RWPE1 (cell line): ENCODE data around the gene GDA.

Experiments
- CTCF ChIA-PET: fragments of 350-600 bp; sonication (Branson Sonifier 250); formaldehyde crosslinking; extraction: SDS; loops from one replicate; lab custom pipeline; 2021; lab: Yijun Ruan, JAX
- POLR2A ChIA-PET: fragments of 400-600 bp; formaldehyde crosslinking; extraction: SDS; loops from one replicate; lab custom pipeline; 2020; ENCODE audit warnings: antibody characterized with exemption; ENCODE audit not compliant: low non-redundant PET; lab: Yijun Ruan, JAX
- DNase-seq: peaks from one replicate; pipeline ENCODE4 v3.0.0; 2012; ENCODE audit warnings: low spot score
- H3K27ac ChIP-seq: fragments of 450-650 bp; 2 replicates; pipeline ENCODE4 v1.5.1; 2017
- CTCF ChIP-seq: fragments of 450-650 bp; conservative IDR thresholded peaks from 2 replicates; pipeline ENCODE4 v1.5.1; 2017; ENCODE audit warnings: low read depth, mild to moderate bottlenecking

The GDA gene

GRCh38 chr9:72220589-72220988 lies 71.3 kb downstream of the GDA start:
- CTCF ChIA-PET = no interaction called here
- POLR2A ChIA-PET = no interaction called here
- no peak for TF ChIP-seq CTCF
- H3K27ac ChIP-seq = no peak overlapping the region
- no peak for DNase-seq

GRCh38 chr9:72226146-72226812 lies 77.0 kb downstream of the GDA start:
- CTCF ChIA-PET = interaction anchor here (0.6 kb wide), 1 partner anchor 45 kb away, joined by 4 read pairs; no protein-coding TSS in a partner anchor
- TF ChIP-seq CTCF = no peak
- no peak for DNase-seq
- POLR2A ChIA-PET = no interaction called here
- no peak overlapping the region for H3K27ac ChIP-seq

- TF ChIP-seq CTCF = no peak
- DNase-seq = no peak
- H3K27ac ChIP-seq = no peak overlapping the region
- ChIA-PET POLR2A (no interaction called here), CTCF (no interaction called here)
These were observed 79.0 kb downstream of the GDA start for GRCh38 chr9:72228282-72228681.

- no peak for DNase-seq
- POLR2A ChIA-PET = no interaction called here
- no peak overlapping the region for H3K27ac ChIP-seq
- no peak for TF ChIP-seq CTCF
- CTCF ChIA-PET = no interaction called here
These were observed 83.5 kb downstream of the GDA start for GRCh38 chr9:72232778-72233177.

GRCh38 chr9:72247549-72247948 lies 98.3 kb downstream of the GDA start:
- no peak for TF ChIP-seq CTCF
- no peak overlapping the region for H3K27ac ChIP-seq
- POLR2A ChIA-PET = no interaction called here
- DNase-seq = no peak
- CTCF ChIA-PET = no interaction called here

- H3K27ac ChIP-seq = no peak overlapping the region
- CTCF ChIA-PET = no interaction called here
- POLR2A ChIA-PET = no interaction called here
- DNase-seq = no peak
- no peak for TF ChIP-seq CTCF
These were observed 102.3 kb downstream of the GDA start for GRCh38 chr9:72251589-72251988.
